Measurements from ENCODE around the gene YDJC. TPM values are rescaled to one million over a fixed set of nuclear protein-coding genes. Genes with fewer than 3 reads are reported as not detected.
A peak's percentile ranks its signal among the peaks of the same experiment; 100 is the strongest.

The YDJC gene
- total and polyA plus RNA-seq, 9 of the 15 experiments (the other 6 are each of a cell fraction or from before 2014, with no cell fraction given): 13.5 to 871 (median 164) TPM

DNA sequence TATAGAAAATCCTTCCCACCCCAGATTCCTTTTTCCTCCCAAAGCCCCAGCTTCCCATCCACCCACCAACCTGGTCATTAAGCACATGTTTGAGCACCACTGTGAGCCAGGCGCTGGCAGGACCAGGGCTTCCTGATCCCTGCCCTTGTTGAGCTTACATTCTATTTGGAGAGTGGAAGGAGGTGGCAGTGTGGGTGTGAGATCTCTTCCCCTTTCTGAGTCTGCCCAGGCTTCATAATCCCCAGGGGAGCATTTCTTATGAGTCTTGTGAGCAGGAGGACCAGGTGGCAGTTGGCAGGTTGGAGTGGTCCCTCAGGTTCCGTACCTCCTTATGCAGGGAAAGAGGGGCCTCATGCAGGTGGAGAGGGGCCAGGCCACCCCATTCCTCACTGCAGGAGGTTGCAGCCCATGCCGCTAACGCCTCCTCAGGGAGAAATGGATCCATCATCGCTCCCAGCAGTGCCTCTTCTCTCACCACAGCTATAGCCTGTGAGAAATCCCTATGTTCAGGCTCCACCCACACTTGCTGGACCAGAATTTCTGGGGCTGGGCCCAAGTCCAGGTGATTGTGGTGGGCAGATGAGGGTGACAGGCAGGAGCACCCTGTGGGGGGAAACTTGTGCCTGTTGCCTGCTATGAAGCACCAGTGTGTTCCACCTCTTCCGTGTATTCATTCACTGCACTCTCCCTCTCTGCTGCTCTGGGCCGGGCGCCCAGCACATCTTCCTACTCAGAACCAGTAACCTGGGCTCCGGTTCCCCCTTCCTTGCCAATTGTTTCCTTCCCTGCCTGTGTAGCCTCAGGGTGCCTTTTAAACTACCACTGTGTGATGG lies 38.8 kb downstream of the YDJC start (continued):
- TF ChIP-seq HMG20B (CRISPR knock-in tag; IDR thresholded peaks at IDR 0.05): no peak
- no peak for TF ChIP-seq PHF20 (IDR thresholded peaks at IDR 0.05; ENCODE audit: partially characterized antibody)
- TF ChIP-seq BDP1 (IDR thresholded peaks at IDR 0.05; ENCODE audit: insufficient read depth, insufficient read length): no peak
- TF ChIP-seq LEF1 (IDR thresholded peaks at IDR 0.05): no peak
- TF ChIP-seq, protein P1, sequence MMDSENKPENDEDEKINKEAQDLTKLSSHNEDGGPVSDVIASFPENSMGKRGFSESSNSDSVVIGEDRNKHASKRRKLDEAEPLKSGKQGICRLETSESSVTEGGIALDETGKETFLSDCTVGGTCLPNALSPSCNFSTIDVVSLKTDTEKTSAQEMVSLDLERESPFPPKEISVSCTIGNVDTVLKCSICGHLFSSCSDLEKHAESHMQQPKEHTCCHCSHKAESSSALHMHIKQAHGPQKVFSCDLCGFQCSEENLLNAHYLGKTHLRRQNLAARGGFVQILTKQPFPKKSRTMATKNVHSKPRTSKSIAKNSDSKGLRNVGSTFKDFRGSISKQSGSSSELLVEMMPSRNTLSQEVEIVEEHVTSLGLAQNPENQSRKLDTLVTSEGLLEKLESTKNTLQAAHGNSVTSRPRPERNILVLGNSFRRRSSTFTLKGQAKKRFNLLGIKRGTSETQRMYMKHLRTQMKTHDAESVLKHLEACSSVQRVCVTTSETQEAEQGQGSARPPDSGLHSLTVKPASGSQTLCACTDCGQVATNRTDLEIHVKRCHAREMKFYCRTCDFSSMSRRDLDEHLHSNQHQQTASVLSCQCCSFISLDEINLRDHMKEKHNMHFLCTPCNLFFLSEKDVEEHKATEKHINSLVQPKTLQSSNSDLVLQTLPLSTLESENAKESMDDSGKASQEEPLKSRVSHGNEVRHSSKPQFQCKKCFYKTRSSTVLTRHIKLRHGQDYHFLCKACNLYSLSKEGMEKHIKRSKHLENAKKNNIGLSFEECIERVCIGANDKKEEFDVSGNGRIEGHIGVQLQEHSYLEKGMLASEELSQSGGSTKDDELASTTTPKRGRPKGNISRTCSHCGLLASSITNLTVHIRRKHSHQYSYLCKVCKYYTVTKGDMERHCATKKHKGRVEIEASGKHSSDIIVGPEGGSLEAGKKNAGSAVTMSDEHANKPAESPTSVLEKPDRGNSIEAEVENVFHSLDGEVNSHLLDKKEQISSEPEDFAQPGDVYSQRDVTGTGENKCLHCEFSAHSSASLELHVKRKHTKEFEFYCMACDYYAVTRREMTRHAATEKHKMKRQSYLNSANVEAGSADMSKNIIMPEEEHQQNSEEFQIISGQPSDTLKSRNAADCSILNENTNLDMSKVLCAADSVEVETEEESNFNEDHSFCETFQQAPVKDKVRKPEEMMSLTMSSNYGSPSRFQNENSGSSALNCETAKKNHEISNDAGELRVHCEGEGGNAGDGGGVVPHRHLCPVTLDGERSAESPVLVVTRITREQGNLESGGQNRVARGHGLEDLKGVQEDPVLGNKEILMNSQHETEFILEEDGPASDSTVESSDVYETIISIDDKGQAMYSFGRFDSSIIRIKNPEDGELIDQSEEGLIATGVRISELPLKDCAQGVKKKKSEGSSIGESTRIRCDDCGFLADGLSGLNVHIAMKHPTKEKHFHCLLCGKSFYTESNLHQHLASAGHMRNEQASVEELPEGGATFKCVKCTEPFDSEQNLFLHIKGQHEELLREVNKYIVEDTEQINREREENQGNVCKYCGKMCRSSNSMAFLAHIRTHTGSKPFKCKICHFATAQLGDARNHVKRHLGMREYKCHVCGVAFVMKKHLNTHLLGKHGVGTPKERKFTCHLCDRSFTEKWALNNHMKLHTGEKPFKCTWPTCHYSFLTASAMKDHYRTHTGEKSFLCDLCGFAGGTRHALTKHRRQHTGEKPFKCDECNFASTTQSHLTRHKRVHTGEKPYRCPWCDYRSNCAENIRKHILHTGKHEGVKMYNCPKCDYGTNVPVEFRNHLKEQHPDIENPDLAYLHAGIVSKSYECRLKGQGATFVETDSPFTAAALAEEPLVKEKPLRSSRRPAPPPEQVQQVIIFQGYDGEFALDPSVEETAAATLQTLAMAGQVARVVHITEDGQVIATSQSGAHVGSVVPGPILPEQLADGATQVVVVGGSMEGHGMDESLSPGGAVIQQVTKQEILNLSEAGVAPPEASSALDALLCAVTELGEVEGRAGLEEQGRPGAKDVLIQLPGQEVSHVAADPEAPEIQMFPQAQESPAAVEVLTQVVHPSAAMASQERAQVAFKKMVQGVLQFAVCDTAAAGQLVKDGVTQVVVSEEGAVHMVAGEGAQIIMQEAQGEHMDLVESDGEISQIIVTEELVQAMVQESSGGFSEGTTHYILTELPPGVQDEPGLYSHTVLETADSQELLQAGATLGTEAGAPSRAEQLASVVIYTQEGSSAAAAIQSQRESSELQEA (IDR thresholded peaks at IDR 0.05; ENCODE audit: low read depth): no peak
- TF ChIP-seq, protein P2, sequence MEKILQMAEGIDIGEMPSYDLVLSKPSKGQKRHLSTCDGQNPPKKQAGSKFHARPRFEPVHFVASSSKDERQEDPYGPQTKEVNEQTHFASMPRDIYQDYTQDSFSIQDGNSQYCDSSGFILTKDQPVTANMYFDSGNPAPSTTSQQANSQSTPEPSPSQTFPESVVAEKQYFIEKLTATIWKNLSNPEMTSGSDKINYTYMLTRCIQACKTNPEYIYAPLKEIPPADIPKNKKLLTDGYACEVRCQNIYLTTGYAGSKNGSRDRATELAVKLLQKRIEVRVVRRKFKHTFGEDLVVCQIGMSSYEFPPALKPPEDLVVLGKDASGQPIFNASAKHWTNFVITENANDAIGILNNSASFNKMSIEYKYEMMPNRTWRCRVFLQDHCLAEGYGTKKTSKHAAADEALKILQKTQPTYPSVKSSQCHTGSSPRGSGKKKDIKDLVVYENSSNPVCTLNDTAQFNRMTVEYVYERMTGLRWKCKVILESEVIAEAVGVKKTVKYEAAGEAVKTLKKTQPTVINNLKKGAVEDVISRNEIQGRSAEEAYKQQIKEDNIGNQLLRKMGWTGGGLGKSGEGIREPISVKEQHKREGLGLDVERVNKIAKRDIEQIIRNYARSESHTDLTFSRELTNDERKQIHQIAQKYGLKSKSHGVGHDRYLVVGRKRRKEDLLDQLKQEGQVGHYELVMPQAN (IDR thresholded peaks at IDR 0.05; ENCODE audit: borderline replicate concordance): no peak
- no peak for TF ChIP-seq ZKSCAN8 (CRISPR knock-in tag; IDR thresholded peaks at IDR 0.05)
- TF ChIP-seq HIVEP1 (CRISPR knock-in tag; IDR thresholded peaks at IDR 0.05): 0 out of 2 replicates have a peak, but pooled peaks have one; percentile 31
- TF ChIP-seq IRF2 (CRISPR knock-in tag; IDR thresholded peaks at IDR 0.05): no peak
- TF ChIP-seq ZNF561 (CRISPR knock-in tag; conservative IDR thresholded peaks at IDR 0.05): 0 out of 2 replicates have a peak, but pooled peaks have one; percentile 47
- no peak for TF ChIP-seq ZNF444 (CRISPR knock-in tag; IDR thresholded peaks at IDR 0.05)
- no peak for TF ChIP-seq ZNF57 (CRISPR knock-in tag; IDR thresholded peaks at IDR 0.05)
- TF ChIP-seq, protein P3, sequence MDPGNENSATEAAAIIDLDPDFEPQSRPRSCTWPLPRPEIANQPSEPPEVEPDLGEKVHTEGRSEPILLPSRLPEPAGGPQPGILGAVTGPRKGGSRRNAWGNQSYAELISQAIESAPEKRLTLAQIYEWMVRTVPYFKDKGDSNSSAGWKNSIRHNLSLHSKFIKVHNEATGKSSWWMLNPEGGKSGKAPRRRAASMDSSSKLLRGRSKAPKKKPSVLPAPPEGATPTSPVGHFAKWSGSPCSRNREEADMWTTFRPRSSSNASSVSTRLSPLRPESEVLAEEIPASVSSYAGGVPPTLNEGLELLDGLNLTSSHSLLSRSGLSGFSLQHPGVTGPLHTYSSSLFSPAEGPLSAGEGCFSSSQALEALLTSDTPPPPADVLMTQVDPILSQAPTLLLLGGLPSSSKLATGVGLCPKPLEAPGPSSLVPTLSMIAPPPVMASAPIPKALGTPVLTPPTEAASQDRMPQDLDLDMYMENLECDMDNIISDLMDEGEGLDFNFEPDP (CRISPR knock-in tag; IDR thresholded peaks at IDR 0.05): no peak
- TF ChIP-seq MYNN (IDR thresholded peaks at IDR 0.05): no peak
- 0 out of 2 replicates have a peak, but pooled peaks have one; percentile 62 for TF ChIP-seq MYNN (CRISPR knock-in tag; IDR thresholded peaks at IDR 0.05)
- TF ChIP-seq PHB (CRISPR knock-in tag; IDR thresholded peaks at IDR 0.05): no peak

Measured in K562 (cell line).